Cardiac fibroblast (primary cell): ENCODE data around the gene STK24.
A peak's percentile ranks its signal among the peaks of the same experiment; 100 is the strongest.
"Not testable (repeated sequence)": the region's sequence is repeated elsewhere in the genome, so short reads cannot be mapped to it uniquely, and the experiment has no call there.

Experiments used
- DNase-seq, 2 donors: peaks; one replicate each; pipeline versions ENCODE4 v3.0.0 to v3.0.0-alpha.2; 2010; ENCODE audit warnings: low read depth in 2 of 2
- H3K4me3 ChIP-seq, 2 donors: replicated peaks in 1 of 2; 1 replicate in 1 of 2; 2 replicates in 1 of 2; pipeline ENCODE4 v1.5.1; 2011; ENCODE audit warnings: low read depth in 2 of 2, low read length in 2 of 2, mild to moderate bottlenecking in 2 of 2, moderate library complexity in 1 of 2
- CTCF ChIP-seq: IDR thresholded peaks from one replicate; pipeline ENCODE4 v1.5.1; 2011; ENCODE audit warnings: low read depth, mild to moderate bottlenecking, low read length, inconsistent platforms

STK24 gene

GRCh38 chr13:98575904-98576199, 1.1 kb downstream of the STK24 start:
- DNase-seq, result no peak
- no peak for TF ChIP-seq CTCF

GRCh38 chr13:98575009-98575903, 1.7 kb downstream of the STK24 start:
- peak; percentile 26 to 40 for DNase-seq
- TF ChIP-seq CTCF, result no peak
- H3K4me3 ChIP-seq, result peak overlapping the region; percentile 76 to 82

More at GRCh38 chr13:98575904-98576199, 1.1 kb downstream of the STK24 start:
- peak overlapping the region; percentile 76 to 82 for H3K4me3 ChIP-seq

GRCh38 chr13:98571955-98572662, 4.8 kb downstream of the STK24 start:
- no peak overlapping the region for H3K4me3 ChIP-seq
- no peak for TF ChIP-seq CTCF
- DNase-seq, result peak; percentile 27 to 50

- no peak for TF ChIP-seq CTCF
- DNase-seq, result peak in 1 of 2 donors; percentile 42
- H3K4me3 ChIP-seq, result no peak overlapping the region
Measured at GRCh38 chr13:98570929-98571372, 6.0 kb downstream of the STK24 start.

- not testable (repeated sequence) for H3K4me3 ChIP-seq
- DNase-seq, result peak; percentile 52
Measured at GRCh38 chr13:98569494-98570367, 7.2 kb downstream of the STK24 start.

GRCh38 chr13:98568918-98569317, 8.0 kb downstream of the STK24 start:
- DNase-seq, result no peak
- no peak overlapping the region for H3K4me3 ChIP-seq

More at GRCh38 chr13:98568918-98569317, 8.0 kb downstream of the STK24 start:
- no peak for TF ChIP-seq CTCF
